Muscle of leg (tissue), 11 donors: Measurements from ENCODE around the gene PSMA8. TPM values are rescaled to one million over a fixed set of nuclear protein-coding genes. Genes with fewer than 3 reads are reported as not detected.
"Not testable (repeated sequence)": the region's sequence is repeated elsewhere in the genome, so short reads cannot be mapped to it uniquely, and the experiment has no call there.

Source experiments
- DNase-seq: peaks from one replicate; pipeline ENCODE4 v3.0.0; 2013
- H3K27ac ChIP-seq: one replicate; pipeline ENCODE4 v1.5.1; 2013; ENCODE audit warnings: mild to moderate bottlenecking, low read length, control low read depth
- H3K27me3 ChIP-seq: one replicate; pipeline ENCODE4 v1.6.1; 2013; ENCODE audit warnings: low read length; ENCODE audit not compliant: control insufficient read depth, insufficient read depth
- H3K36me3 ChIP-seq: one replicate; pipeline ENCODE4 v1.6.1; 2013; ENCODE audit warnings: low read length; ENCODE audit not compliant: control insufficient read depth, insufficient read depth
- H3K4me1 ChIP-seq: one replicate; pipeline ENCODE4 v1.6.1; 2013; ENCODE audit warnings: low read length; ENCODE audit not compliant: control insufficient read depth, insufficient read depth
- H3K4me3 ChIP-seq: one replicate; pipeline ENCODE4 v1.5.1; 2013; ENCODE audit warnings: low read length, control low read depth
- H3K9me3 ChIP-seq: replicated peaks from 2 replicates; pipeline ENCODE4 v1.6.1; 2013; ENCODE audit warnings: low read depth, low read length; ENCODE audit not compliant: control insufficient read depth
- WGBS: methylation state at CpG from one replicate; pipeline ENCODE4 v1.1.5; 2013; ENCODE audit warnings: missing lambda C conversion rate; ENCODE audit not compliant: insufficient coverage; 5-methylcytosine and 5-hydroxymethylcytosine counted together
- polyA plus RNA-seq, 8 donors: library from polyadenylated mRNA; unstranded; fragments of 120-200 nt; gene quantifications; one replicate each; pipeline versions ENCODE4 v1.2.1 to v1.2.3, GENCODE V29; 2013; ENCODE audit warnings: inconsistent platforms in 1 of 8, low replicate concordance in 1 of 8; ENCODE audit not compliant: insufficient read length in 8 of 8, insufficient read depth in 1 of 8
- total RNA-seq: library from RNA; stranded (reverse); fragments of 120-200 nt; gene quantifications from one replicate; pipeline ENCODE4 v1.2.4, GENCODE V29; 2013

The PSMA8 gene
- total and polyA plus RNA-seq, 9 donors = 0.10 to 0.16 (median 0.15) TPM; not detected in 6

DNA sequence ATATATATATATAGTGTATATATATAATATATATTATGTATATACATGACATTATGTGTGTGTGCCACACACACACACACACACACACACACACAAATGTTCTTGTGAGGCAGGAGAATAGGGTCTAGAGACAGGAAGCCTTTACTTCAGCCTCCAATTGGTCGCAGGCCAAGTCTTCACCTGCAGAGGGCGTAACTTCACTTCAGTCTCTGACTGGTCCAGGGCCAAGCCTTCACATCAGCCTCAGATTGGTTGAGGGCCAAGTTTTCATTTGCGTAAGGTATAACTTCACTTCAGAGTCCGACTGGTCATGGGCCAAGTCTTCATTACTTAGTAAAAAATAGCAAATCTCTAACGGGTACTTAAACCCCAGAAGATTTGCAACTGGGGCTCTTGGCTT lies 30.1 kb upstream of the PSMA8 start:
- H3K27ac ChIP-seq = no peak overlapping the region
- no peaks in the 10 kb centered on the region for H3K36me3 ChIP-seq
- H3K9me3 ChIP-seq = no peaks in the 10 kb centered on the region
- DNase-seq = no peak
- H3K27me3 ChIP-seq = no peaks in the 10 kb centered on the region
- H3K4me1 ChIP-seq = no peaks in the 10 kb centered on the region
- H3K4me3 ChIP-seq = no peak overlapping the region
- WGBS = 42% methylated on average over 5 of the region's 5 CpGs

DNA sequence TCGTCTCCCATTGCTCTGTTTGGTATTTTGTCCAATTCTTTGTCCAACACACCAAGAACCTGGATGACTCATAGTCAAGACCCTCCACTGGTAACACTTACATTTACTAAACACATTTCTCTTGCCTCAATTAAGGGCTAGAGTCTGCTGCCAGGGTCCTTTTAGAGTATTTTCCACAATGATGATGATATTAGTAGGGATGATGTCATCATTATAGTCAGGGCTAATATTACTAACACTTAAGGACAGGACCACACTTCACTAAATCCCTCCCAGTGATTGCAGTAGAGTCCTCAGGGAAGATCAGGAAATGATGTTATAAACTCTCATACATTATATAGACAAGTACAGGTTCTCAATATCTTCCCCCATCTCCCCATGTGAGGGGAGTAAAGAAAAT lies 29.6 kb upstream of the PSMA8 start:
- no peaks in the 10 kb centered on the region for H3K27me3 ChIP-seq
- 57% methylated on average over 1 of the region's 1 CpG for WGBS
- H3K36me3 ChIP-seq = no peaks in the 10 kb centered on the region
- no peak overlapping the region for H3K4me3 ChIP-seq
- no peaks in the 10 kb centered on the region for H3K9me3 ChIP-seq
- no peaks in the 10 kb centered on the region for H3K4me1 ChIP-seq
- no peak for DNase-seq
- no peak overlapping the region for H3K27ac ChIP-seq

DNA sequence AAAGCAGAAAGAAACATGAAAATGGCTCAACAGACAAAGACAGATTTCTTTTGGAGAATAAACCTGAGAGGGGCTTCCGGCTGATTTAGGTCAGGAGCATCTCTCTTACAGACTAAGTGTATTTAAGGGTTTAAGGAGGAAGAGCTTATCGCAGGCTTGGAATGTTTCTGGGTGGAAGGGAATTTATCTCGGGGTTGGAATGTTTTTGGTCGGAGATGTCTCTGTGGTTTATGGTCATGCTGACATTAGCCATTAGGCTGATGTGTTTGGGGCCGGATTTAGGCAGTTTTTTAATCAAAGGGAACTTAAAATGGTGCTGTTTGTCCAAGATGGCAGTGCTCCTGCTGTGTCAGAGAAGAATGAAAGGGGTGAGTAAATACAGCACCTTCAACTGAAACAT lies 14.4 kb upstream of the PSMA8 start:
- WGBS = 85% methylated on average over 5 of the region's 5 CpGs
- no peak for DNase-seq
- Histone ChIP-seq H3K27me3 (peaks cover 2% of the 10 kb centered on the region), H3K27ac (no peak overlapping the region), H3K4me1 (no peaks in the 10 kb centered on the region), H3K4me3 (no peak overlapping the region), H3K9me3 (no peaks in the 10 kb centered on the region), H3K36me3 (no peaks in the 10 kb centered on the region)

DNA sequence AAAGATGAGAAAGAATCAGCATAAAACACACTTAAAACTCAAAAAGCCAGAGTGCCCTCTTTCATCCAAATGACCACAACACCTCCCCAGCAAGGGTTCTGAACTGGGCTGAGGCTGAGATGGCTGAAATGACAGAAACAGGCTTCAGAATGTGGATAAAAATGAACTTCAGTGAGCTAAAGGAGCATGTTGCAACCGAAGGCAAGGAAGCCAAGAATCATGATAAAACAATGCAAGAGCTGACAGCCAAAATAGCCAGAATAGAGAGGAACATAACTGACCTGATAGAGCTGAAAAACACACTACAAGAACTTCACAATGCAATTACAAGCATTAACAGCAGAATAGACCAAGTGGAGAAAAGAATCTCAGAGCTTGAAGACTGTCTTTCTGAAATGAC lies 12.2 kb upstream of the PSMA8 start:
- DNase-seq = no peak
- H3K4me1 ChIP-seq = no peaks in the 10 kb centered on the region
- WGBS = no CpG with 5 or more reads among the region's 1 CpG

DNA sequence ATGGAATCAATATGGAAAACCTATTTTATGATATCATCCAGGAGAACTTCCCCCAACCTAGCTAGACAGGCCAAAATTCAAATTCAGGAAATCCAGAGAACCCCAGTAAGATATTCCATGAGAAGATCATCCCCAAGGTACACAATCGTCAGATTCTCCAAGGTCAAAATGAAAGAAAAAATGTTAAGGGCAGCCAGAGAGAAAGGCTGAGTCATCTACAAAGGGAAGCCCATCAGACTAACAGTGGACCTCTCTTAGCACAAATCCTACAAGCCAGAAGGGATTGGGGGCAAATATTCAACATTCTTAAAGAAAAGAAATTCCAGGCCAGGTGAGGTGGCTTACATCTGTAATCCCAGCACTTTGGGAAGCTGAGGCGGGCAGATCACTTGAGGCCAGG lies 11.7 kb upstream of the PSMA8 start:
- DNase-seq, H3K4me1 ChIP-seq, H3K4me3 ChIP-seq, H3K36me3 ChIP-seq, H3K27me3 ChIP-seq, H3K9me3 ChIP-seq, H3K27ac ChIP-seq: not testable (repeated sequence)
- 100% methylated on average over 1 of the region's 2 CpGs for WGBS

More for the DNA sequence above, 12.2 kb upstream of the PSMA8 start:
- Histone ChIP-seq H3K27me3 (peaks cover 2% of the 10 kb centered on the region), H3K9me3 (no peaks in the 10 kb centered on the region), H3K36me3 (no peaks in the 10 kb centered on the region), H3K27ac (no peak overlapping the region), H3K4me3 (no peak overlapping the region)

DNA sequence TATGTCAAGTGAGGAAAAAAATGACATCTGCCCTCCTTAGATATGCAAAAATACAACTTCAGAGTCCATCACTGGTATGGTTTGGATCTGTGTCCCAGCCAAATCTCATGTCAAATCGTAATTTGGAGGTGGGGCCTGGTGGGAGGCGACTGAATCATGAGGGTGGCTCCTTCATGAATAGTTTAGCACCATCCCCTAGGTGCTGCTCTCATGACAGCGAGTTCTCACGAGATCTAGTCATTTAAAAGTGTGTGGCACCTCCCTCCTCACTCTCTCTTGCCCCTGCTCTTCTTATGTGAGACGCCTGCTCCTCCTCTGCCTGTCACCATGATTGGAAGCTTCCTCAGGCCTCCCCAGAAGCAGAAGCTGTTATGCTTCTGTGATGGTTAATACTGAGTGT lies 5.9 kb upstream of the PSMA8 start:
- no peak overlapping the region for H3K4me3 ChIP-seq
- 66% methylated on average over 4 of the region's 5 CpGs for WGBS
- no peak for DNase-seq
- H3K27ac ChIP-seq = no peak overlapping the region
- no peaks in the 10 kb centered on the region for H3K9me3 ChIP-seq
- no peaks in the 10 kb centered on the region for H3K4me1 ChIP-seq
- no peaks in the 10 kb centered on the region for H3K36me3 ChIP-seq
- no peaks in the 10 kb centered on the region for H3K27me3 ChIP-seq

DNA sequence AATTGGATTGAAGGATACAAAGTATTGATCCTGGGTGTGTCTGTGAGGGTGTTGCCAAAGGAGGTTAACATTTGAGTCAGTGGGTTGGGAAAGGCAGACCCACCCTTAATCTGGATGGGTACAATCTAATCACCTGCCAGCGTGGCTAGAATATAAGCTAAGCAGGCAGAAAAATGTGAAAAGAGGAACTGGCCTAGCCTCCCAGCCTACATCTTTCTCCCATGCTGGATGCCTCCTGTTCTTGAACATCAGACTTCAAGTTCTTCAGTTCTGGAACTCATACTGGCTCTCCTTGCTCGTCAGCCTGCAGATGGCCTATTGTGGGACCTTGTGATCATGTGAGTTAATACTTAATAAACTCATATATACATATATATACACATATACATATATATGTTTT lies 5.5 kb upstream of the PSMA8 start:
- H3K27ac ChIP-seq, H3K27me3 ChIP-seq, H3K9me3 ChIP-seq, DNase-seq, H3K4me3 ChIP-seq, H3K4me1 ChIP-seq, H3K36me3 ChIP-seq: not testable (repeated sequence)
- WGBS = no CpG with 5 or more reads among the region's 2 CpGs

DNA sequence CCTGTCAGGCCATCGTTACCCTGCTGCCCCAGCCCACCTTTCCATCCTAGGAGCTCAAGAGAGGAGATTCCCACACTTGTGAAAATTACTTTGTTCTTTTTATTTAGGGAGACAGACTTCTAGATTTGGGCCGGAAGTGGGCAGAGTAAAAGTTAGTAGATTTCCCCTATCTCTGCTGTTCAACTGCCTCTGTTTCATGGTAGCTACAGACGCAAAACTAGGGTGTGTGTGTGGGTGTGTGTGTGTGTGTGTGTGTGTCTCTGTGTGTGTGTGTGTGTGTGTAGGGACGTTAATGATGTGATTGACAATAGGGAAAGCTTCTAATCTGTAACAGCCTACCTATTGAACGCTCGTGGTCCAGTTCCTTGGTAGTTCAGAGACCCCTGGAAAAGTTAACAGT lies 438 bp downstream of the PSMA8 start:
- Histone ChIP-seq H3K4me1 (no peaks in the 10 kb centered on the region), H3K27me3 (peaks cover 2% of the 10 kb centered on the region), H3K9me3 (no peaks in the 10 kb centered on the region), H3K36me3 (no peaks in the 10 kb centered on the region), H3K4me3 (no peak overlapping the region), H3K27ac (no peak overlapping the region)
- DNase-seq = no peak
- WGBS = 83% methylated on average over 1 of the region's 6 CpGs

DNA sequence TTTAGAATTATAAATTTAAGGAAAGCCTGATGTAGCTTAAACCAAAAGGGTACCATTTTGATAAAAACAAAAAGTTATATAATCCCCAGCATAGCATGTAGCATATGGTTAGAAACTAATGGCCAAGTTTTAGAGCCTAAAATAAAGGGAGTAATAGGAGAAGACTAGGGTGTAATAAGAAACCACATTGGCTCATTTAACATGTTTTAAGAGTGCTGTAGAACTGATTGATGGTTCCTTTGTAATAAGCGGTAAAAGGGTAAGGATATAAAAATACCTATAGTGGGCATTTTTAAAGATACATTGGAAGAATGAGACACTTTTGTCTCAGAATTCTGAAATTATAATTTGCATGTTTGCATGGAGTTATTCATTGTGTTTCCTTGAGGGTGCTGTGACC lies 1.9 kb downstream of the PSMA8 start:
- no peak for DNase-seq
- Histone ChIP-seq H3K27me3 (peaks cover 2% of the 10 kb centered on the region), H3K4me3 (no peak overlapping the region), H3K4me1 (no peaks in the 10 kb centered on the region), H3K9me3 (no peaks in the 10 kb centered on the region), H3K27ac (no peak overlapping the region), H3K36me3 (no peaks in the 10 kb centered on the region)
- no CpG with 5 or more reads among the region's 1 CpG for WGBS

DNA sequence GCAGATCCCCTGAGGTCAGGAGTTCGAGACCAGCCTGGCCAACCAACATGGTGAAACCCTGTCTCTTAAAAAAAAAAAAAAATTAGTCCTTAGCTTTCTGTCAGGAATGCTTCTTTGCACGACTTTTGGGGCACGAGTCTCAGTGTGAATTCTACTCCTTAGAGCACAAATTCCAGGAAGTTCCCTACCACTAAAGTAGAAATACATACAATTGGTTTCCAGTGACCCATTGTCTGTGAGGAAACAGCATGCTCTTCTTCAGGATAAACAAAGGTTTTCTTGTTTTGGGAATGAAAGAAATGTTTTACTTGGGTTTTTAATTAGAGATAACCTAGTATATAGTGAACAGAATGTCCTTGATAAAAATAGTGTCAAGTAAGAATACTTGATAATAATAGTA lies 23.7 kb downstream of the PSMA8 start:
- Histone ChIP-seq H3K4me1 (no peaks in the 10 kb centered on the region), H3K9me3 (no peaks in the 10 kb centered on the region), H3K27ac (no peak overlapping the region), H3K27me3 (no peaks in the 10 kb centered on the region), H3K4me3 (no peak overlapping the region), H3K36me3 (no peaks in the 10 kb centered on the region)
- 80% methylated on average over 3 of the region's 3 CpGs for WGBS
- DNase-seq = no peak

DNA sequence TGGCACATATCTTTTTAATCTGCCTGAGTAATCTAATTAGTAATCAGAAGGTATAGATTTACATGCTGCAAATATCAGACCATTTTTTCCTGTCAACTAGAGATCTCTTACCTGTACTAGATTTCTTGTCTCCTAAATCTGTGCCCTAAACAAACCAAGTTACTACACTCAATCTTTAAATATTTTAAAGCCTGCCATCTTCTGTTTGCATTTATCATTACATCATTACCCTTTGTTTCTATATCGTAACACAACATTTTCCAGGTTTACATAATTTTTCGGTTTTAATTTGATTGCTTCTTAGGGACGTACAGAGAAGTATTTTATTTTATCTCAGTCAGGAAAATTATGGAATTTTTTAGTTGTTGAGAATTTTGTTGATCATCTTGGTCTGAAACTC lies 25.7 kb downstream of the PSMA8 start:
- Histone ChIP-seq H3K27me3 (no peaks in the 10 kb centered on the region), H3K36me3 (no peaks in the 10 kb centered on the region), H3K4me1 (no peaks in the 10 kb centered on the region), H3K4me3 (no peak overlapping the region), H3K9me3 (no peaks in the 10 kb centered on the region), H3K27ac (no peak overlapping the region)
- no CpG with 5 or more reads among the region's 3 CpGs for WGBS
- no peak for DNase-seq
